CD14-positive monocyte (primary cell): Measurements from ENCODE around the gene PEX5L. TPM values are rescaled to one million over a fixed set of nuclear protein-coding genes. Genes with fewer than 3 reads are reported as not detected.

Experiments
- DNase-seq, 3 donors: peaks; one replicate each; pipeline ENCODE4 v3.0.0-alpha.2; 2011 to 2022
- H2AFZ ChIP-seq: 2 replicates; pipeline ENCODE4 v1.6.0; 2012; ENCODE audit warnings: mild to moderate bottlenecking, low read depth, low read length, inconsistent platforms; ENCODE audit not compliant: insufficient read depth, poor library complexity, severe bottlenecking
- H3K27ac ChIP-seq, 2 donors: 1 replicate in 1 of 2; 2 replicates in 1 of 2; pipeline ENCODE4 v1.5.1; 2012 to 2013; ENCODE audit warnings: low read length in 2 of 2, control low read depth in 1 of 2, inconsistent platforms in 1 of 2, low read depth in 1 of 2, mild to moderate bottlenecking in 1 of 2
- H3K27me3 ChIP-seq, 2 donors: one replicate each; pipeline versions ENCODE4 v1.6.0 to v1.6.1; 2011 to 2013; ENCODE audit warnings: low read length in 2 of 2; ENCODE audit not compliant: control insufficient read depth in 2 of 2, insufficient read depth in 2 of 2
- H3K36me3 ChIP-seq, 2 donors: replicated peaks in 1 of 2; 1 replicate in 1 of 2; 2 replicates in 1 of 2; pipeline versions ENCODE4 v1.5.1 to v1.6.1; 2012 to 2013; ENCODE audit warnings: low read length in 2 of 2, control low read depth in 1 of 2, inconsistent platforms in 1 of 2, mild to moderate bottlenecking in 1 of 2; ENCODE audit not compliant: insufficient read depth in 2 of 2, control insufficient read depth in 1 of 2
- H3K4me1 ChIP-seq, 2 donors: 1 replicate in 1 of 2; 2 replicates in 1 of 2; pipeline versions ENCODE4 v1.5.1 to v1.6.1; 2012 to 2013; ENCODE audit warnings: low read length in 2 of 2, control low read depth in 1 of 2, inconsistent platforms in 1 of 2, mild to moderate bottlenecking in 1 of 2, moderate library complexity in 1 of 2; ENCODE audit not compliant: insufficient read depth in 2 of 2, control insufficient read depth in 1 of 2
- H3K4me2 ChIP-seq: replicated peaks from 2 replicates; pipeline ENCODE3; 2012; ENCODE audit warnings: low read length, moderate library complexity, mild to moderate bottlenecking; ENCODE audit not compliant: poor library complexity, severe bottlenecking; ENCODE audit errors: extremely low read depth
- H3K4me3 ChIP-seq, 3 experiments: fragments of 200-600 bp in 1 of 3; sonication (generic) in 1 of 3; replicated peaks in 1 of 3; 1 replicate in 2 of 3; 2 replicates in 1 of 3; pipeline ENCODE4 v1.5.1; 2011 to 2013; ENCODE audit warnings: low read length in 3 of 3, mild to moderate bottlenecking in 3 of 3, control low read depth in 2 of 3, low read depth in 2 of 3, inconsistent platforms in 1 of 3, moderate library complexity in 1 of 3
- H3K79me2 ChIP-seq: 2 replicates; pipeline ENCODE4 v1.6.0; 2012; ENCODE audit warnings: mild to moderate bottlenecking, control low read depth, inconsistent platforms, low read length, moderate library complexity; ENCODE audit not compliant: insufficient read depth
- H3K9ac ChIP-seq: 2 replicates; pipeline ENCODE4 v1.6.0; 2017; ENCODE audit warnings: low read length, mild to moderate bottlenecking; ENCODE audit not compliant: insufficient read depth, poor library complexity, severe bottlenecking
- H3K9me3 ChIP-seq, 2 donors: replicated peaks in 1 of 2; 1 replicate in 1 of 2; 2 replicates in 1 of 2; pipeline versions ENCODE4 v1.5.1 to v1.6.1; 2012 to 2013; ENCODE audit warnings: low read length in 2 of 2, control low read depth in 1 of 2; ENCODE audit not compliant: control insufficient read depth in 1 of 2, insufficient read depth in 1 of 2
- H4K20me1 ChIP-seq: 2 replicates; pipeline ENCODE4 v1.6.0; 2012; ENCODE audit warnings: mild to moderate bottlenecking, low read length, control low read depth, moderate library complexity; ENCODE audit not compliant: insufficient read depth
- H3K27ac Mint-ChIP-seq, 7 donors: one replicate each; pipeline ENCODE4 v1.8.0; 2020; ENCODE audit warnings: mild to moderate bottlenecking in 7 of 7, mixed read lengths in 7 of 7, moderate library complexity in 6 of 7, inconsistent platforms in 2 of 7
- H3K27me3 Mint-ChIP-seq, 3 donors: one replicate each; pipeline ENCODE4 v1.8.0; 2021 to 2022; ENCODE audit warnings: low read depth in 3 of 3, mild to moderate bottlenecking in 3 of 3, mixed read lengths in 3 of 3, moderate library complexity in 3 of 3, inconsistent platforms in 1 of 3
- H3K36me3 Mint-ChIP-seq, 2 donors: one replicate each; pipeline ENCODE4 v1.8.0; 2020; ENCODE audit warnings: mixed read lengths in 2 of 2, inconsistent platforms in 1 of 2, mild to moderate bottlenecking in 1 of 2
- H3K4me1 Mint-ChIP-seq: one replicate; pipeline ENCODE4 v1.8.0; 2020; ENCODE audit warnings: mild to moderate bottlenecking, mixed read lengths
- H3K4me3 Mint-ChIP-seq, 2 donors: one replicate each; pipeline ENCODE4 v1.8.0; 2020; ENCODE audit warnings: mild to moderate bottlenecking in 2 of 2, mixed read lengths in 2 of 2, moderate library complexity in 1 of 2
- H3K9me3 Mint-ChIP-seq, 7 donors: one replicate each; pipeline ENCODE4 v1.8.0; 2020 to 2022; ENCODE audit warnings: mixed read lengths in 7 of 7, mild to moderate bottlenecking in 6 of 7, moderate library complexity in 6 of 7, inconsistent platforms in 2 of 7
- WGBS: methylation state at CpG from one replicate; pipeline ENCODE4 v1.1.5; 2013; ENCODE audit warnings: missing lambda C conversion rate; ENCODE audit not compliant: insufficient coverage; 5-methylcytosine and 5-hydroxymethylcytosine counted together
- intact Hi-C, 2 donors: fragments of 100-400 bp; cut with micrococcal nuclease; formaldehyde crosslinking; loops; one replicate each; pipeline versions ENCODE4 v1.15.0 to v1.15.1; 2023
- polyA plus RNA-seq, 3 donors: library from polyadenylated mRNA; depleted of rRNA in 1 of 3; unstranded in 2 of 3; stranded (reverse) in 1 of 3; fragments of 300-500 nt in 2 of 3; fragments of >200 nt in 1 of 3; fragmentation: Illumina TruSeq in 2 of 3; gene quantifications; 1 replicate in 2 of 3; 2 replicates in 1 of 3; pipeline ENCODE4 v1.2.3, GENCODE V29; 2012 to 2021
- TF ChIP-seq, protein P1 (sequence below): fragments of 200-600 bp; IDR thresholded peaks from one replicate; pipeline ENCODE4 v1.8.0; 2022; ENCODE audit warnings: antibody characterized with exemption, mild to moderate bottlenecking

PEX5L gene
- polyA plus RNA-seq, 3 donors: not detected

GRCh38 chr3:179771797-179772196 is 264.9 kb downstream of the PEX5L start:
- peak overlapping the region in 1 of 7 donors; percentile 12 for H3K27ac Mint-ChIP-seq
- intact Hi-C loops: no loop called here
- Histone ChIP-seq H4K20me1 (no peaks in the 10 kb centered on the region), H3K36me3 (peaks cover 0 to 2% of the 10 kb centered on the region in 2 donors), H2AFZ (no peak overlapping the region), H3K9ac (no peak overlapping the region), H3K4me2 (no peak overlapping the region), H3K79me2 (no peaks in the 10 kb centered on the region), H3K4me1 (no peaks in the 10 kb centered on the region), H3K27ac (no peak overlapping the region), H3K27me3 (no peaks in the 10 kb centered on the region), H3K4me3 (no peak overlapping the region), H3K9me3 (peaks cover 0 to 8% of the 10 kb centered on the region in 2 donors)
- peaks cover 2 to 8% of the 10 kb centered on the region in 2 donors for H3K36me3 Mint-ChIP-seq
- peaks cover 3% of the 10 kb centered on the region for H3K4me1 Mint-ChIP-seq
- no peak overlapping the region for H3K4me3 Mint-ChIP-seq
- TF ChIP-seq, protein P1, sequence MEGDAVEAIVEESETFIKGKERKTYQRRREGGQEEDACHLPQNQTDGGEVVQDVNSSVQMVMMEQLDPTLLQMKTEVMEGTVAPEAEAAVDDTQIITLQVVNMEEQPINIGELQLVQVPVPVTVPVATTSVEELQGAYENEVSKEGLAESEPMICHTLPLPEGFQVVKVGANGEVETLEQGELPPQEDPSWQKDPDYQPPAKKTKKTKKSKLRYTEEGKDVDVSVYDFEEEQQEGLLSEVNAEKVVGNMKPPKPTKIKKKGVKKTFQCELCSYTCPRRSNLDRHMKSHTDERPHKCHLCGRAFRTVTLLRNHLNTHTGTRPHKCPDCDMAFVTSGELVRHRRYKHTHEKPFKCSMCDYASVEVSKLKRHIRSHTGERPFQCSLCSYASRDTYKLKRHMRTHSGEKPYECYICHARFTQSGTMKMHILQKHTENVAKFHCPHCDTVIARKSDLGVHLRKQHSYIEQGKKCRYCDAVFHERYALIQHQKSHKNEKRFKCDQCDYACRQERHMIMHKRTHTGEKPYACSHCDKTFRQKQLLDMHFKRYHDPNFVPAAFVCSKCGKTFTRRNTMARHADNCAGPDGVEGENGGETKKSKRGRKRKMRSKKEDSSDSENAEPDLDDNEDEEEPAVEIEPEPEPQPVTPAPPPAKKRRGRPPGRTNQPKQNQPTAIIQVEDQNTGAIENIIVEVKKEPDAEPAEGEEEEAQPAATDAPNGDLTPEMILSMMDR: no peak
- H3K9me3 Mint-ChIP-seq: peaks cover 6 to 18% (median 11%) of the 10 kb centered on the region in 7 donors
- WGBS: 100% methylated on average over 1 of the region's 4 CpGs
- H3K27me3 Mint-ChIP-seq: no peaks in the 10 kb centered on the region
- no peak for DNase-seq

DNA sequence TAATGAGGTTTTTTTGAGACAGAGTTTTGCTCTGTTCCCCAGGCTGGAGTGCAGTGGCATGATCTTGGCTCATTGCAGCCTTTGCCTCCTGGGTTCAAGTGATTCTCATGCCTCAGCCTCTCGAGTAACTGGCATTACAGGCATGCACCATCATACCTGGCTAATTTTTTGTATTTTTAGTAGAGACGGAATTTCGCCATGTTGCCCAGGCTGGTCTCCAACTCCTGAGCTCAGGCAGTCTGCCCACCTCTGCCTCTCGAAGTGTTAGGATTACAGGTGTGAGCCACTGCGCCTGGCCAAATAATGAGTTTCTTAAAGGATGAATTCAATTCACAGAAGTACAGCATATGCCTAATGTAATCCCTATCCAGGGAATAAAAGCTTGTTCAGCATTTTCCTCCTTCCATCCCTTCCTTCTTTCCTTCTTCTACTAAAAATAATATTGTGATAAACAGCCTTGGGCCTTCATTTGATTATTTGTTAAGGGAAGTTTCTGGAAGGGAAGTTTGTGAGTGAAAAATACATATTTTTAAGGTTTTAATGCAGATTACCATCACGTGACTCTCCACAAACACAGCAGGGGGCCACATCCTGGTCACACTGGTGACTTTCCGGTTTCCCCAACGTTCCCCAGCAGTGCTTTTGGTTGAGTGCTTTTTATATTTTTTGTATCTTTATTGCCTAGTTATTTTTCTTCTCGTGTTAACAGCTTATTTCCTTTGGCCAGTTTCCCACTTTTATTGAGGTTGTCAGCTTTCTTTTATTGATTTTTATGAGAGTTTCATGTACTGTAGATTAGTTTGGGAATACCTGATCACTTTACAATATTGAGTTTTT is 267.1 kb downstream of the PEX5L start:
- peaks cover 0 to 3% (median 0%) of the 10 kb centered on the region in 3 donors for H3K27me3 Mint-ChIP-seq
- no peak for DNase-seq
- intact Hi-C loops: no loop called here
- 100% methylated on average over 2 of the region's 9 CpGs for WGBS
- Histone ChIP-seq H3K4me3 (no peak overlapping the region), H3K9me3 (no peaks in the 10 kb centered on the region), H3K4me2 (no peak overlapping the region), H3K36me3 (peaks cover 0 to 14% of the 10 kb centered on the region in 2 donors), H2AFZ (no peak overlapping the region), H3K4me1 (no peaks in the 10 kb centered on the region), H3K27ac (no peak overlapping the region), H4K20me1 (no peaks in the 10 kb centered on the region), H3K27me3 (no peaks in the 10 kb centered on the region), H3K9ac (no peak overlapping the region), H3K79me2 (no peaks in the 10 kb centered on the region)
- no peak overlapping the region for H3K4me3 Mint-ChIP-seq
- peaks cover 3 to 9% (median 5%) of the 10 kb centered on the region in 7 donors for H3K9me3 Mint-ChIP-seq
- peaks cover 0 to 16% of the 10 kb centered on the region in 2 donors for H3K36me3 Mint-ChIP-seq
- H3K4me1 Mint-ChIP-seq: peaks cover 3% of the 10 kb centered on the region
- no peak overlapping the region for H3K27ac Mint-ChIP-seq
- TF ChIP-seq, protein P1: no peak
